ENCODE results near the gene GPR3. TPM values are rescaled to one million over a fixed set of nuclear protein-coding genes. Genes with fewer than 3 reads are reported as not detected.

Gene GPR3
- total and polyA plus RNA-seq, 2 of the 13 experiments (the other 11 are each of a cell fraction or from before 2014, with no cell fraction given) = 1.00 to 2.6 TPM

DNA sequence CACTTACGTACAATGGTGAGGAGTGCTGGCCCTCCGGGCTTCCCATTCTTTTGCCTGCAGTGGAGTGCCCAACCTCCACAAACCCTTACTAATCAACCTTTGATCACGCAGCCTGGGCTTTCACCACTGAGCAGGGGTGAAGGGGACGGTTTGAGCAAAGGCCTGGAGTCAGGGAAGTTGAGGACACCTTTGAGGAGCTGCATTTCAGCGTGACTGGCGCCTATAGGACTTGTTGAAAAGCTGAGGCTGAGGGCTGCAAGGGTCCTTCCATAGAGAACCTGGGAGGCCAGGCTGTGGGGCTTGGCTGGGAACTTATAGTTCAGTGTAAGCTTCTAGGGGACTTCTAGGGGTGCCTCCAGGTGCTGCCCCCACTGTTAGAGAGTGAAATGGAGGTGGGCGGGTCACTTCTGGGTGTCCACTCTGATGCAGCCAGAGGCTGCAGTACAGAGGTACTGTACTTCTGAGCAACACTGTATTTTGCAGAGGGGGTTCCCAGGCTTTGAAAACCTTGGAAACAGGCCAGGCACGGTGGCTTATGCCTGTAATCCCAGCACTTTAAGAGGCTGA, 40.8 kb upstream of the GPR3 start:
- FAIRE-seq (peak; percentile 40), DNase-seq (ENCODE audit: low spot score) (no peak), ATAC-seq (peak; percentile 28)
- Histone ChIP-seq H3K27ac (ENCODE audit: extremely low read length, insufficient read depth, low read length) (peak overlapping the region; percentile 30), H3K4me1 (ENCODE audit: insufficient read depth, low read length) (peaks cover 28% of the 10 kb centered on the region), H3K4me2 (ENCODE audit: low read depth, low read length) (peak overlapping the region; percentile 78), H2AFZ (ENCODE audit: low read length) (no peak overlapping the region), H3K27me3 (ENCODE audit: control insufficient read depth in 1 of 2, insufficient read depth in 2 of 2, low read length in 2 of 2) (no peaks in the 10 kb centered on the region), H3K4me3 (replicated peaks in 1 of 3; ENCODE audit: insufficient read depth in 1 of 3, low read depth in 2 of 3, low read length in 3 of 3) (peak overlapping the region; percentile 32 to 69 (median 47)), H3K79me2 (ENCODE audit: insufficient read depth, low read length) (no peaks in the 10 kb centered on the region), H3K9ac (ENCODE audit: insufficient read depth, low read depth, low read length) (peak overlapping the region; percentile 35; the same call in 1 of the 2 replicates), H3K36me3 (replicated peaks in 1 of 2; ENCODE audit: control insufficient read depth in 1 of 2, insufficient read depth in 2 of 2, low read length in 2 of 2) (no peaks in the 10 kb centered on the region), H3K9me3 (ENCODE audit: low read length) (no peaks in the 10 kb centered on the region), H4K20me1 (ENCODE audit: insufficient read depth, low read length) (no peaks in the 10 kb centered on the region)
- WGBS (ENCODE audit: low lambda C conversion rate) = 28% methylated on average over 5 of the region's 8 CpGs
- POLR2A ChIA-PET = interaction anchor here (1.0 to 4.8 kb wide), 4 partner anchors 9 to 14 kb away, joined by 4 to 36 read pairs (median 6); partner anchors contain the start of gene SYTL1
- BruUV-seq (replicated peaks) = no TSS peak
- intact Hi-C loops (cut with micrococcal nuclease; ENCODE audit: unreplicated experiment) (no loop called here), in situ Hi-C loops (cut with HindIII; ENCODE audit: extremely low pct_ligation_motif_present, low pct_unique_long_range_greater_than_20kb) (no loop called here)
- CTCF ChIA-PET (ENCODE audit: low intra/inter-chr PET ratio, low total read pairs) = no interaction called here
- TF ChIP-seq ZFP41 (CRISPR knock-in tag; IDR thresholded peaks at IDR 0.05; ENCODE audit: borderline replicate concordance) (no peak), SMYD3 (CRISPR knock-in tag; IDR thresholded peaks at IDR 0.05) (no peak), ZFX (CRISPR knock-in tag; IDR thresholded peaks at IDR 0.05; ENCODE audit: low read depth) (no peak), ZNF639 (CRISPR knock-in tag; conservative IDR thresholded peaks at IDR 0.05) (no peak), FIP1L1 (IDR thresholded peaks at IDR 0.05; ENCODE audit: borderline replicate concordance, insufficient read depth, low read depth, low read length) (no peak), ATF6 (CRISPR knock-in tag; conservative IDR thresholded peaks at IDR 0.05) (no peak), NFIC (IDR thresholded peaks at IDR 0.05; ENCODE audit: low read length) (no peak), ZBTB21 (CRISPR knock-in tag; IDR thresholded peaks at IDR 0.05) (no peak), TBX2 (CRISPR knock-in tag; IDR thresholded peaks at IDR 0.05; ENCODE audit: borderline replicate concordance) (no peak), ZNF138 (CRISPR knock-in tag; IDR thresholded peaks at IDR 0.05; ENCODE audit: low read depth) (no peak), ZNF616 (CRISPR knock-in tag; IDR thresholded peaks at IDR 0.05; ENCODE audit: low read depth) (no peak), KDM2A (CRISPR knock-in tag; IDR thresholded peaks at IDR 0.05; ENCODE audit: borderline replicate concordance, low read depth) (peak; percentile 10; the same call in 1 of the 2 replicates), DZIP1 (CRISPR knock-in tag; IDR thresholded peaks at IDR 0.05) (0 out of 2 replicates have a peak, but pooled peaks have one; percentile 63)
- TF ChIP-seq, protein P1, sequence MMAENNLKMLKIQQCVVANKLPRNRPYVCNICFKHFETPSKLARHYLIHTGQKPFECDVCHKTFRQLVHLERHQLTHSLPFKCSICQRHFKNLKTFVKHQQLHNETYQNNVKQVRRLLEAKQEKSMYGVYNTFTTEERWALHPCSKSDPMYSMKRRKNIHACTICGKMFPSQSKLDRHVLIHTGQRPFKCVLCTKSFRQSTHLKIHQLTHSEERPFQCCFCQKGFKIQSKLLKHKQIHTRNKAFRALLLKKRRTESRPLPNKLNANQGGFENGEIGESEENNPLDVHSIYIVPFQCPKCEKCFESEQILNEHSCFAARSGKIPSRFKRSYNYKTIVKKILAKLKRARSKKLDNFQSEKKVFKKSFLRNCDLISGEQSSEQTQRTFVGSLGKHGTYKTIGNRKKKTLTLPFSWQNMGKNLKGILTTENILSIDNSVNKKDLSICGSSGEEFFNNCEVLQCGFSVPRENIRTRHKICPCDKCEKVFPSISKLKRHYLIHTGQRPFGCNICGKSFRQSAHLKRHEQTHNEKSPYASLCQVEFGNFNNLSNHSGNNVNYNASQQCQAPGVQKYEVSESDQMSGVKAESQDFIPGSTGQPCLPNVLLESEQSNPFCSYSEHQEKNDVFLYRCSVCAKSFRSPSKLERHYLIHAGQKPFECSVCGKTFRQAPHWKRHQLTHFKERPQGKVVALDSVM (CRISPR knock-in tag; IDR thresholded peaks at IDR 0.05) = no peak
